H4 (cell line): ENCODE results near the gene AGAP3. TPM values are rescaled to one million over a fixed set of nuclear protein-coding genes. Genes with fewer than 3 reads are reported as not detected.

Source experiments
- DNase-seq: peaks from one replicate; pipeline ENCODE4 v3.0.0-alpha.2; 2015; ENCODE audit warnings: low spot score
- total RNA-seq: library from RNA; depleted of rRNA; stranded (reverse); fragments of >200 nt; shearing (Covaris generic); gene quantifications from 2 replicates; pipeline ENCODE4 v1.2.3, GENCODE V29; 2014

The AGAP3 gene
- total RNA-seq, 1 experiment from 2014 or later = 26.1 TPM

DNA sequence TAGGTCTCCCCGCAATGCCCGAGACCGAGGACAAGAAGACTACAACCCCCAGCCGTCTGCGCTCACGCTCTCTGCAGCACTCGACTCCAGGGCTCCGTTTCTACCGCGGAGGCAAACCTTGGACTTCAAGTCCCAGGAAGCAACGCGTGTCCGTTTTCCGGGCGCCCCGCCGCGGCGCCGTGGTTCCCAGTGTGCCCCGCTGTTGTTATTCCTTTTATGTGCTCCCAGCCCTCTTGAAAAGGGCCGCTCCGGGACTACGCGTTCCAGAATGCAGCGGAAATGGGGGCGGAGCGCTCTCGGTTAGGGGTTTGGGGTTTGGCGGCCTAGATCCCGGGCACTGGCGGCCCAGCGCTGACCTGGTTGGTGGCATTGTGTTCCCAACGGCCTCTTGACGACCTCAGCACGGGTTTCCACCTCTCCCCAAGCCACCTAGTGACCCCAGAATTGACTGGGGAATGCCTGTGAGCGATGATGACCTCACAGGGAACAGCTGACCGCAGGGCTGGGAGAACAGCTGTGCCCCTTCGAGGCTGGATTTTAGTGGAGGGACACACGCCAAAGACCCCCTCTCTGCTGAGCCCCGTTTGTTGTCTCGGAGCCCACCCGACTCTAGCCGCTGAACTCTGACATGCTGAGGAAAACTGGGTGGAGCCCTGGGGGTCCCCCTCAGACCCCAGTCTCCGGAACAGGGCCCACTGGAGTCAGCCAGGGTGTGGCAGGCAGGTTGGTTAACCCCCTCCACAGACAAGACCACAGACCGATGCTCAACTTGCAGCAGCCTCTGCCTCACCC lies 28.1 kb upstream of the AGAP3 start:
- DNase-seq = peak; percentile 99

DNA sequence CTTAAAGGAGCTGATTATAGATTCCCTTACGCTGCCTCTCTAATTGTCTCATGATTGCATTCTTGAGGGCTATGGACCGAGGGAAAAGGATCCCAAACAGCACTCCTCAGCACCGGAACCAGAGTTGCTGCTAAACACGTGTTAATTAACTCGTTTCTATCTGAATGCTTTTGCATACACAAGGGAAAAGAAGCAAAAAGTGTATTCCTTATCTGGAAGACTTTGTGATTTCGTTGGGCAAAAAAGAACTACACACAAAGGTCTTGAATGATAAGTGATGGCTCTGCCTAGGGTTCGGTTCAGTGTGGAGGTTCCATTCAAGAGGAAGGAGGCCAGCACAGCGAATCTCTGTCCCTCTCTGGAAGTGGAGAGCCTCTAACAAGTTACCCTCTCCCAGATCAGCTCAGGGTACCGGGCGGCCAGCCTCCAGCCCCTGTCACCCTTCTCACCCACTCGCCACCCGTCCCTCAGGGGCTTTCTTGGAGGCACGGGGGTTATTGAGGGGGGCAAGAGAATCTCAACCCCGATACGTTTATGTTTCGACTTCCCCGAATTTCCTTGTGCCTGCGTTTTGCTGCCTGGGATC lies 27.4 kb upstream of the AGAP3 start:
- DNase-seq = no peak

DNA sequence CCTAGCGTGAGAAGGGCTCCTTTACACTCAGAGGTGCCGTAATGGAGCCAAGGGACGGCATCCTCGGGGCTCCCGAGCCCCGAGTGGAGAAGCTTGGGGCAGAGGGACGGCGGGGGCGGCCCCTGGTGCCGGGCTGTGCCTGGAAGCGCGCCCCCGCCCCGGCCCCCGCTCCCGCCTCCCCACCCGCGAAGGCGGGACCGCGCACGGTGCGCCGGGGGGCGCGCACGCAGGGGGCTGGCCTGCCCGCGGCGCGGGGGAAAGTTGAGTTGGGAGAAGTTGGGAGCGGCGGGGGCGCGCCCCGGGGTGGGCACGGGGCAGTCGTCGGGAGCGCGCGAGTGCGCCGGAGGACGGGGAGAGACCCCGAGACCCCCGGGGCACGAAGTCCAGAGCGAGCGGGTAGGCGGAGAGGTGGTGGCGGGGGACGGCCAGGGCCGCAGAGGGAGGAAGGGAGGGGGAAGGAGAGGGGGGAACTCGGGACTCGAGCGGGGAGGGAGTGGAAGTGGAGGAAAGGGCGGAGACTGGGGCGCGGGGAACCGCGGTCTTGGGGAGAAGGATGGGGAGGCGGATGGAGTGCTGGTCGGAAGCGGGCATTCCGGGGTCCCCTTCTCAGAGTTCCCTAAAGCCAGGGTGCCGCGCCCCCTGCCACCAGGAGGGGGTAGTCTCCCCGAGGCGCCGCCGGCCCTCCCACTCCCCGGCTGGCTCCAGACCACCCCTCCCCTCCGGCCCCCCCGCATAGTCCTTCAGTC lies 26.7 kb upstream of the AGAP3 start, which contains the start of gene SLC4A2:
Gene SLC4A2 (plus strand): TSS at position 223 of the 746 bp plus-strand sequence. CDS start 2,399 bp downstream, outside the sequence.
- DNase-seq = peak; percentile 60

DNA sequence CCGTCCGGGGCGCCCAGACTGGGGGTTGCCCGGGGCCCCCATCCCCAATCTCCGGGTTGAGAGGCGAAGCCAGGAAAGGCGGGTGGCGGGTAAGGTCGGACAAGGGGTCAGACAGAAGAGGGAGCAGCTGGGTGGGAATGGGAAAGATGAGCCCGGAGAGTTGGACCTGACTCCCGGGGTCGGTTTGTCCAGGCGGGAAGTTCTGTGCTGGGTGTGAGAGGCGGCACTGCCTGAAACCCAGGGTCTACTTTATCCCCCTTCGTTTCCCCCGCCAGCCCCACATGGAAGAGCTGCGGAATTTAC lies 26.2 kb upstream of the AGAP3 start:
- no peak for DNase-seq

DNA sequence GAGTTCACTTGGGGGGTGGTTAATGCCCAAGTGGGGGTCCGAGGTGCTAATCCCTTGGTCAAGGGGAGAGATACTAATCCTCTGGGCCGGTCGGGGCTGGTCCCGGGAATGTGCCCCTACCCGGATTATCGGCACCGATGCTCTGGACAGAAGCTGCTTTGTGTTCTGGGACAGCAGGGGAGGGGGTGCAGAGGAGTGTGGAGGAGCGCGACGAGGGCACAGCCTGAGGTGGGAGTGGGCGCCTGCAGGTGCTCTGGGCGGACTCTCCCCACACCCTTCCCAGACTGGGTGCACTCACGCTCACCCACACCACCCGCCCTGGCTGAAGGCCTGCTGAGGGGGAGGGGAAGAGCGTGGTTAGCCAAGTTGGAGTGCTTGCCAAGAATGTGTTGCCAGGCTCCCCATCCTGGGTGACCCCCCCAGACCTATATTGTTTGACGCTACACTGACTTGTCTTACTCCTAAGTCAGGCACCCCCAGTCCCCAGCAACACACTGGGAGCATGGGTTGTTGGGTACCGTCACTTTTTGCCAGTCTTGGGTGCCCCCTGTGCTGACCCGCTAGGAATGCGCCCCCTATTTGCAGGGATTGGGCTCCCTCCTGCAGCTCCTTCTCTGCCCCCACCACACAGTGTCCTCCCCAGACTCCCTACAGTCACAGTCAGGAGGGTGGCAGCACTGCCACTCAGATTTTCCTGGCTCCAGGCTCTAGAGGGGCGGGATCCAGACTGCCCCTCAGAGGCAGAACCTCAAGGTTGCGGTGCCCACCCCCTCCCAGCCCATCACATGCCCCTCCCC lies 25.7 kb upstream of the AGAP3 start:
- peak; percentile 58 for DNase-seq

DNA sequence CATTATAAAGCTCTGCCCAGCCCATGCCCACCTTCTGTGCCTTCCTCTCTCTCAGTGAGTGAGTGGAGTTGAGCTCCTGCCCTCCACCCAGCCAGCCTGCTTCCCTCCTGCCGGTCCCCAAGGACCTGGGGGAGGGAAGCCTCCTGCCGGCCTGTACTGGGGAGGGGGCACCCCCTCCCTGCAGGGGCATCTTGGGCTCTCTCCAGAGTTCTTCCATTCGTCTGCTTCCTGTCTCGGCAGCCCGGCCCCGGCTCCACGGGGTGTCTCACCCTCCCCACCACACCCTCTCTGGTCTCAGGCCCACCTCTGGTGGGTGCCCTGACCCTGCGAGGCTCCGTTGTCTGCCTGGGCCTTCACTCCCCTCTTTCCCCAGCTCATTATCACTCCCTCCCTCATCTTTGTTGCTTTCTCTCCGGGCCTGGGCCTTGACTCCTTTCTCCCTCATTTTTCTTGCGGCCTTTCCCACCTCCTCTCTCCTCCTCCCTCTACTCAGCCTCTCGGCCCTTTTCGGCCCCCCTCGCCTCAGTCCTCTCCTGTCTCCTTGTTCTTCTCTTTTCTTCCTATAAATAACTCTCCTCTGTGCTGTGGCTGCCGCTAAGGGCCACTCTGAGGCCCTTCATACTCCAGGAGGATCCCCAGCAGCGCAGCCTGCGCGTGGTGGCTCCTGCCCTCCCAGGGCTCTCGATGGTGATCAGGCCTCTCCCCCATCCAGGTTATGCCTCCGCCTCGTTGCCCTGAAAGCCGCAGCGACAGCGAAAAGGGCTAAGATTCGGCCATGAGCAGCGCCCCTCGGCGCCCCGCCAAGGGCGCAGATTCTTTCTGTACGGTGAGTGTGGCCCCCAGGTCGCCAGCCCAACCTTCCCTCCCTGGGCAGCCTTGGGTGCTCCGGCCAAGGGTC lies 24.8 kb upstream of the AGAP3 start:
- no peak for DNase-seq

- DNase-seq = no peak
Measured at GRCh38 chr7:151062111-151062398, 24.2 kb upstream of the AGAP3 start.

DNA sequence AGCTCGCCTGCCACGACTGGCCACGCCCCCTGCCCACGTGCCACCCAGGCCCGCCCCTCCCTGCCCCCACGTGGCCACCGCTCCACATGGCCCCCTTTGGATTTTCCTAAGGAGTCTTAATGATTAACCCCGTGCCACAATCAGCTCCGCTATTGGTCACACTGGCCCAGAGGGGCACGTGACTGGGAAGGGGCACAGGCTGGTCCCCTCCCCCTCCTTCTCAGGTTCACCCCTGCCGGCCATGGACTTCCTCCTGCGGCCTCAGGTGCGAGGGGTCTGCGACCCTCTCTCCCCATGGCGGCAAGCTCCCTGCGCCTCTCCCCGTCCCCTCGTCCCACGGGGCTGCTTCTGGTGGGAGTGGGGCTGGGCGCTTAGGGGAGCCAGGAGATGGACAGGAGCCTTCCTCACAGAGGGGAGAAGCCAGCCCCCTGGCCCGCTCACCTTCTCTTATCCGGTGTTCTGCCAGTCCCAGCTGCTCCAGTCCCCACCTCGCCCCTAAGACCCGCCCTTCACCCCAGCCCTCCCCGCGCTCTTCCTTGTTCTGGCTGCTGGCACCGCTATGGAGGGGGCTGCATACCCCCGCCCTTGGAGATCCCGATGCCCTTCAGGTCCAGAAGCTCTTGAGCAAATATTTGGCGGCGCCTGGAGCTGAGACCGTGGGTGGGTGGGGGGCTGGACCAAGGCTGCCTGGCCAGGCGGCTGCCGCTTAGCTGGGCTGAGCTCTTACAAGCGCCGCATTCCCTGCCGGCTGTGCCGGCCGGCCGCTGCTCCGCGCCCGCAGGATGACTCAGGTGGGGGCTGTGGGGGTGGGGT lies 23.7 kb upstream of the AGAP3 start:
- DNase-seq = no peak

GRCh38 chr7:151063212-151063561 lies 23.1 kb upstream of the AGAP3 start:
- DNase-seq = no peak

DNA sequence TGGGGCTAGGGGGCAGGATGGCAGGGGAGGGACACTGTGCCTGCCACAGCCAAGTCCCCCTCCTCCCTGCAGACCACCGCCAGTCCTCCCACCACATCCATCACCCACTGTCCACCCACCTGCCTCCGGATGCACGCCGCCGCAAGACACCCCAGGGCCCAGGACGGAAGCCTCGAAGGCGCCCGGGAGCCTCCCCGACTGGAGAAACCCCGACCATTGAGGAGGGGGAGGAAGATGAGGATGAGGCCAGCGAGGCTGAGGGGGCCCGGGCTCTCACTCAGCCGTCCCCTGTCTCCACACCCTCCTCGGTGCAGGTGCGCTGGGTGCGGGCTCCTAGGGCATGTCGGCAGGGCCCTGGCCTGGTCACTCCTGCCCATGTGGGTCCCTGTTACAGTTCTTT lies 21.8 kb upstream of the AGAP3 start:
- DNase-seq = no peak

GRCh38 chr7:151064993-151065392 lies 21.3 kb upstream of the AGAP3 start:
- DNase-seq = no peak

- DNase-seq = no peak
Measured at GRCh38 chr7:151065516-151065915, 20.8 kb upstream of the AGAP3 start.

DNA sequence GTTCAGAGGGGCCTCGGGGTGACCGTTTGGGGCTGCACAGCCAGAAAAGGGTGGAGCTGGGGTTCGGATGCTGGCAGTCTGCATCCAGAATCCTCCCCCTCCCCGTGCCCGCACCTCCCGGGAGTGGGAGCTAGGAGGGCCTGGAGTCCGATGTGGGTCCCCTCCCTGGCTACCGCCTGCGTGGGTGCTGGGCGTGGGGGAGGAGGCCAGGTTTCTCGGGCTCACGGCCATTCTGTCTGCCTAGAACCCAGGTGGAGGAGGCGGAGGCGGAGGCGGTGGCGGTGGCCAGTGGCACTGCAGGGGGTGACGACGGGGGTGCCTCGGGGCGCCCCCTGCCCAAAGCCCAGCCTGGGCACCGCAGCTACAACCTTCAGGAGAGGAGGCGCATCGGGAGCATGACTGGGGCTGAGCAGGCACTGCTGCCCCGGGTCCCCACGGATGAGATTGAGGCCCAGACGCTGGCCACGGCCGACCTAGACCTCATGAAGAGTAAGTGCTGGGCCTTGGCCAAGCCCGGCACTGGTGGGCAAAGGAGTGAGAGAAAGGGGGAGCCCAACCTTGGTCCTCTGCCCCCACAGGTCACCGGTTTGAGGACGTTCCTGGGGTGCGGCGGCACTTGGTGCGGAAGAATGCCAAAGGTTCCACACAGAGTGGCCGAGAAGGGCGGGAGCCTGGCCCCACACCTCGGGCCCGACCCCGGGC lies 19.9 kb upstream of the AGAP3 start:
- DNase-seq = no peak

DNA sequence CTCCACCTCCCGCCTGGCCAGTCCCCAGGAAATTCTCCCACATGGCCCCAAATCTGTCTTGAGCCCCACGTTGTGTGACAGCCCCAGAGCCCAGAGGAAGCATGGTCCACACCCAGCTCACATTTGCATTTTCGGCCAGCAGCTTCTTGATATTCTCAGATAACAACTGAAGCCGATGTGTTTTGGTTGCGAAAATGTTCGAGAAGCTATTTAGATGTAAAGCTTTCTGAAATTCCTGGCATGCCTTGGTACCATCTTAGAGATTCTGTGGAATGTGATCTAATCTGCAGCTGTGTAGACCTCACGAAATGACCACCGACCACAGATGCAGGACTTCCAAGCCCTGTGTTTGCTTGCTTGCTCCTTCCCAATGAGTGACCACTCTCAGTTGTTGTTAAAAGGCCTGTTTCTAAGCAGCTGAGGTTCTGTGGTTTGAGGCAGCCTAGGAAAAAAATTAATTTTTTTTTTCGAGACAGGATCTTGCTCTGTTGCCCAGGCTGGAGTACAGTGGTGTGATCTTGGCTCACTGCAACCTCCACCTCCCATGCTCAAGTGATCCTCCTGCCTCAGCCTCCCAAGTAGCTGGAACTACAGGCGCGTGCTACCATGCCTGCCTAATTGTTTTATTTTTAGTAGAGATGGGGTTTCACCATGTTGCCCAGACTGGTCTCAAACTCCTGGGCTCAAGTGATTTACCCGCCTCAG lies 18.1 kb upstream of the AGAP3 start:
- no peak for DNase-seq

- DNase-seq = no peak
Measured at GRCh38 chr7:151069841-151070573, 16.3 kb upstream of the AGAP3 start.

- no peak for DNase-seq
Measured at GRCh38 chr7:151070574-151070960, 15.7 kb upstream of the AGAP3 start.

DNA sequence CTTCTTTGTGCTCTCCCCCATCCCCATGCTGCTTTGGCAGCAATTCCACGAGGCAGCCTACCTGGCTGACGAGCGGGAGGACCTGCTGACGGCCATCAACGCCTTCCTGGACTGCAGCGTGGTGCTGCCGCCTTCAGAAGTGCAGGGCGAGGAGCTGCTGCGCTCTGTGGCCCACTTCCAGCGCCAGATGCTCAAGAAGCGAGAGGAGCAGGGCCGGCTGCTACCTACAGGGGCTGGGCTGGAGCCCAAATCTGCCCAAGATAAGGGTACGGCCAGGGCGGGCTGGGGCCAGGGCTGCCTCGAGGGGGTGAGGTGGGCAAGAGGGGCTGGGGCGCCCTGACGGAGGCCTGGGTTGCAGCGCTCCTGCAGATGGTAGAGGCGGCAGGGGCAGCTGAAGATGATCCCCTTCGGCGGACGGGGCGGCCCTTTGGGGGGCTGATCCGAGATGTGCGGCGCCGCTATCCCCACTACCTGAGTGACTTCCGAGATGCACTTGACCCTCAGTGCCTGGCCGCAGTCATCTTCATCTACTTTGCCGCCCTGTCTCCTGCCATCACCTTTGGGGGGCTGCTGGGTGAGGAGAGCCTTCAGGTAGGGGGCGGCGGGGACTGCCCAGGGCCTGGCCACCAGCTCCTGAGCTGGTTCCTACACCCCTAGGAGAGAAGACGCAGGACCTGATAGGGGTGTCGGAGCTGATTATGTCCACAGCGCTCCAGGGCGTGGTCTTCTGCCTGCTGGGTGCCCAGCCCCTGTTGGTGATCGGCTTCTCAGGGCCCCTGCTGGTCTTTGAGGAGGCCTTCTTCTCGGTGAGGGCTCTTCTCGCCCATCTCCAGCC lies 15.0 kb upstream of the AGAP3 start:
- no peak for DNase-seq

- no peak for DNase-seq
Measured at GRCh38 chr7:151073990-151074389, 12.3 kb upstream of the AGAP3 start.
